DND-41 (cell line): ENCODE results near the gene THBS2.

Experiments used
- ATAC-seq: fragments of 200-7000 bp; cut with Tn5 transposase; 3 replicates; pipeline ENCODE4 v1.9.1; 2021; ENCODE audit warnings: low read depth; ENCODE audit not compliant: insufficient read depth
- DNase-seq: peaks from one replicate; pipeline ENCODE4 v3.0.0-alpha.2; 2020
- H2AFZ ChIP-seq: 2 replicates; pipeline ENCODE4 v1.6.0; 2012; ENCODE audit warnings: low read depth, low read length
- H3K27ac ChIP-seq: 2 replicates; pipeline ENCODE4 v1.5.1; 2012; ENCODE audit warnings: low read length, inconsistent platforms
- H3K27me3 ChIP-seq: fragments of 200-600 bp; sonication (generic); 2 replicates; pipeline ENCODE4 v1.6.0; 2012; ENCODE audit warnings: low read length, mild to moderate bottlenecking, inconsistent platforms; ENCODE audit not compliant: insufficient read depth, poor library complexity
- H3K36me3 ChIP-seq: 2 replicates; pipeline ENCODE4 v1.5.1; 2012; ENCODE audit warnings: low read length, inconsistent platforms; ENCODE audit not compliant: insufficient read depth
- H3K4me1 ChIP-seq: 2 replicates; pipeline ENCODE4 v1.5.1; 2012; ENCODE audit warnings: mild to moderate bottlenecking, low read length; ENCODE audit not compliant: insufficient read depth
- H3K4me2 ChIP-seq: 2 replicates; pipeline ENCODE4 v1.6.0; 2012; ENCODE audit warnings: mild to moderate bottlenecking, moderate library complexity, low read length, inconsistent platforms; ENCODE audit not compliant: insufficient read depth
- H3K4me3 ChIP-seq, 2 experiments: fragments of 200-600 bp in 1 of 2; shearing (Covaris generic) in 1 of 2; 2 replicates each; pipeline ENCODE4 v1.5.1; 2012 to 2016; ENCODE audit warnings: inconsistent platforms in 2 of 2, low read length in 2 of 2, mild to moderate bottlenecking in 2 of 2, low read depth in 1 of 2, moderate library complexity in 1 of 2
- H3K79me2 ChIP-seq: 2 replicates; pipeline ENCODE4 v1.6.0; 2012; ENCODE audit warnings: low read length, inconsistent platforms; ENCODE audit not compliant: insufficient read depth
- H3K9ac ChIP-seq: 2 replicates; pipeline ENCODE4 v1.6.0; 2012; ENCODE audit warnings: low read depth, mild to moderate bottlenecking, inconsistent platforms, low read length, moderate library complexity
- H3K9me3 ChIP-seq: 2 replicates; pipeline ENCODE4 v1.5.1; 2012; ENCODE audit warnings: low read length, moderate library complexity, mild to moderate bottlenecking, inconsistent platforms; ENCODE audit not compliant: insufficient read depth, severe bottlenecking
- H4K20me1 ChIP-seq: 2 replicates; pipeline ENCODE4 v1.6.0; 2012; ENCODE audit warnings: low read length; ENCODE audit not compliant: insufficient read depth
- CTCF ChIP-seq: IDR thresholded peaks from 2 replicates; pipeline ENCODE4 v1.5.1; 2012; ENCODE audit warnings: borderline replicate concordance, low read length, moderate library complexity, mild to moderate bottlenecking; ENCODE audit not compliant: poor library complexity, severe bottlenecking; ENCODE audit errors: extremely low read depth
- EZH2 ChIP-seq: IDR thresholded peaks from 3 replicates; pipeline ENCODE4 v1.6.1; 2012; ENCODE audit warnings: borderline replicate concordance, low read depth, mild to moderate bottlenecking, moderate library complexity, low read length, inconsistent platforms; ENCODE audit not compliant: severe bottlenecking

The THBS2 gene

DNA sequence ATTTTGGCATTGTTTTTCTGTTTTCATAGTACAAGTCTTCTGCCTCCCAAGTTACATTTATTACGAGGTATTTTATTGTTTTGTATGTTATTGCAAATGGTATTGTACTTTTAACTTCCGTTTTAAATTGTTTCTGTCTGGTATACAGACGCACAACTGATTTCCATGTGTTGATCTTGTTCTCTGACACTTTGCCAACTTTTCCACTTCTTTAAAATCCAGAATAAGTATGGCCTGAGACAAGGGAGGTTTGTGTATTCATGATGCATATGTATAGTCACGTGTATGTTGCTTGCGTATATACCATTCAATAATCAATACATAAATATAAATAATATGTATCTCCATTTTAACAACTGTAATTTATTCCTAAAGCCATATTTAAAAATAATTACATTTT is 41.2 kb downstream of the THBS2 start:
- Histone ChIP-seq H3K4me2 (no peak overlapping the region), H2AFZ (no peak overlapping the region), H3K36me3 (no peaks in the 10 kb centered on the region), H3K27ac (no peak overlapping the region), H3K9ac (no peak overlapping the region), H3K27me3 (no peaks in the 10 kb centered on the region), H3K4me1 (no peaks in the 10 kb centered on the region), H3K9me3 (no peaks in the 10 kb centered on the region), H3K79me2 (no peaks in the 10 kb centered on the region), H3K4me3 (no peak overlapping the region), H4K20me1 (no peaks in the 10 kb centered on the region)
- TF ChIP-seq EZH2 (no peak), CTCF (no peak)
- no peak for ATAC-seq
- DNase-seq, result no peak

DNA sequence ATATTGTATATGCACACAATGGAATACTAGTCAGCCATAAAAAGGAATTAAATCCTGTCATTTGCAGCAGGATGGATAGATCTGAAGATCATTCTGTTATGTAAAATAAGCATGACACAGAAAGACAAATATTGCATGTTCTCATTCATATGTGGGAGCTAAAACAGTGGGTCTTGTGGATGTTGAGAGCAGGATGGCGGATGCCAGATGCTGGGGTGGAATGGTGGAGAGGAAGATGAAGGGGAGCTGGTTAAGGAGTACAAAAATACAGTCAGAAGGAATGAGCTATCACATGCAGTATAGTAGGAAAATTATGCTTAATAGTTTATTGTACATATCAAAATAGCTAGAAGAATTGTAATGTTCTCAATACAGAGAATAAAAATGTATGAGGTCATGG is 41.8 kb downstream of the THBS2 start:
- no peak for DNase-seq
- H3K79me2 ChIP-seq, result no peaks in the 10 kb centered on the region
- H3K36me3 ChIP-seq, result no peaks in the 10 kb centered on the region
- no peak overlapping the region for H3K4me3 ChIP-seq
- H4K20me1 ChIP-seq, result no peaks in the 10 kb centered on the region
- TF ChIP-seq EZH2 (no peak), CTCF (no peak)
- no peaks in the 10 kb centered on the region for H3K4me1 ChIP-seq
- no peak overlapping the region for H3K4me2 ChIP-seq
- no peak overlapping the region for H3K9ac ChIP-seq
- no peak overlapping the region for H3K27ac ChIP-seq
- no peak overlapping the region for H2AFZ ChIP-seq
- ATAC-seq, result no peak
- H3K27me3 ChIP-seq, result no peaks in the 10 kb centered on the region
- H3K9me3 ChIP-seq, result no peaks in the 10 kb centered on the region

GRCh38 chr6:169210611-169211010 is 43.0 kb downstream of the THBS2 start:
- Histone ChIP-seq H3K27me3 (no peaks in the 10 kb centered on the region), H3K9ac (no peak overlapping the region), H3K4me1 (no peaks in the 10 kb centered on the region), H3K4me3 (no peak overlapping the region), H3K9me3 (peaks cover 7% of the 10 kb centered on the region), H2AFZ (no peak overlapping the region), H3K36me3 (no peaks in the 10 kb centered on the region), H3K27ac (no peak overlapping the region), H3K4me2 (no peak overlapping the region), H4K20me1 (no peaks in the 10 kb centered on the region), H3K79me2 (no peaks in the 10 kb centered on the region)
- TF ChIP-seq EZH2 (no peak), CTCF (no peak)
- ATAC-seq (no peak), DNase-seq (no peak)

DNA sequence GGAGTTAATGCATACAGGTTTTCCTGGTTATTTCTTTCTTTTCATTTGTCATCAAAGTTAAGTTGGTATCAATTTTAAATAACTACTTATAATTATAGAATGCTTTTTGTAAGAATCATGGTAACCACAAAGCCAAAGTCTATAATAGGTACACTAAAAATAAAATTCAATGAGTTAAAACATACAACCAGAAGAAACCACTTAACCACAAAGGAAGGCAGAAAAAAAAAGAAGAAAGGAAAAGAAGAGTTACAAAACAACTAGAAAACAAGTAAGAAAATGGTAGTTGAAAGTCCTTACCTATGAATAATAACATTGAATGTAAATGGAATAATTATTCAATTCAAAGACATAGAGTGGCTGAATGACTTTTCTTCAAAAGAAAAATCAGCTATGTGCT is 45.6 kb downstream of the THBS2 start:
- Histone ChIP-seq H3K4me1 (no peaks in the 10 kb centered on the region), H3K27ac (no peak overlapping the region), H3K4me3 (no peak overlapping the region), H2AFZ (no peak overlapping the region), H3K36me3 (no peaks in the 10 kb centered on the region), H4K20me1 (no peaks in the 10 kb centered on the region), H3K27me3 (no peaks in the 10 kb centered on the region), H3K79me2 (no peaks in the 10 kb centered on the region), H3K4me2 (no peak overlapping the region), H3K9ac (no peak overlapping the region), H3K9me3 (peaks cover 8% of the 10 kb centered on the region)
- no peak for DNase-seq
- TF ChIP-seq EZH2, result no peak
- no peak for TF ChIP-seq CTCF
- no peak for ATAC-seq
